Astrocyte of the spinal cord (primary cell): Measurements from ENCODE around the gene HTT-AS.

Experiments
- DNase-seq: peaks from one replicate; pipeline ENCODE4 v3.0.0; 2011; ENCODE audit warnings: low read depth, low spot score
- H3K4me3 ChIP-seq: 2 replicates; pipeline ENCODE4 v1.5.1; 2011; ENCODE audit warnings: low read depth, mild to moderate bottlenecking, low read length, moderate library complexity
- CTCF ChIP-seq: IDR thresholded peaks from 2 replicates; pipeline ENCODE4 v1.5.1; 2012; ENCODE audit warnings: low read depth, mild to moderate bottlenecking, low read length, inconsistent platforms
- in situ Hi-C: cut with HindIII; loops from 2 replicates; pipeline ENCODE4 v1.10.0; 2017; ENCODE audit warnings: low sequenced_read_pairs

The HTT-AS gene

GRCh38 chr4:3079694-3080123 lies 5.4 kb upstream of the HTT-AS start:
- TF ChIP-seq CTCF, result no peak
- no peak overlapping the region for H3K4me3 ChIP-seq
- DNase-seq, result no peak
- in situ Hi-C loops, result no loop called here

DNA sequence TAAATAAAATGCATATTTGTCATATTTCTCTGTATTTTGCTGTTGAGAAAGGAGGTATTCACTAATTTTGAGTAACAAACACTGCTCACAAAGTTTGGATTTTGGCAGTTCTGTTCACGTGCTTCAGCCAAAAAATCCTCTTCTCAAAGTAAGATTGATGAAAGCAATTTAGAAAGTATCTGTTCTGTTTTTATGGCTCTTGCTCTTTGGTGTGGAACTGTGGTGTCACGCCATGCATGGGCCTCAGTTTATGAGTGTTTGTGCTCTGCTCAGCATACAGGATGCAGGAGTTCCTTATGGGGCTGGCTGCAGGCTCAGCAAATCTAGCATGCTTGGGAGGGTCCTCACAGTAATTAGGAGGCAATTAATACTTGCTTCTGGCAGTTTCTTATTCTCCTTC lies 3.5 kb upstream of the HTT-AS start:
- in situ Hi-C loops, result no loop called here
- TF ChIP-seq CTCF, result no peak
- DNase-seq, result no peak
- no peak overlapping the region for H3K4me3 ChIP-seq

GRCh38 chr4:3075652-3075981 lies 1.3 kb upstream of the HTT-AS start:
- in situ Hi-C loops, result no loop called here
- no peak for DNase-seq
- peak overlapping the region; percentile 94 for H3K4me3 ChIP-seq
- TF ChIP-seq CTCF, result no peak

GRCh38 chr4:3074846-3075651 lies 711 bp upstream of the HTT-AS start:
- no peak for TF ChIP-seq CTCF
- peak; percentile 71 for DNase-seq
- in situ Hi-C loops, result no loop called here
- peak overlapping the region; percentile 94 for H3K4me3 ChIP-seq

DNA sequence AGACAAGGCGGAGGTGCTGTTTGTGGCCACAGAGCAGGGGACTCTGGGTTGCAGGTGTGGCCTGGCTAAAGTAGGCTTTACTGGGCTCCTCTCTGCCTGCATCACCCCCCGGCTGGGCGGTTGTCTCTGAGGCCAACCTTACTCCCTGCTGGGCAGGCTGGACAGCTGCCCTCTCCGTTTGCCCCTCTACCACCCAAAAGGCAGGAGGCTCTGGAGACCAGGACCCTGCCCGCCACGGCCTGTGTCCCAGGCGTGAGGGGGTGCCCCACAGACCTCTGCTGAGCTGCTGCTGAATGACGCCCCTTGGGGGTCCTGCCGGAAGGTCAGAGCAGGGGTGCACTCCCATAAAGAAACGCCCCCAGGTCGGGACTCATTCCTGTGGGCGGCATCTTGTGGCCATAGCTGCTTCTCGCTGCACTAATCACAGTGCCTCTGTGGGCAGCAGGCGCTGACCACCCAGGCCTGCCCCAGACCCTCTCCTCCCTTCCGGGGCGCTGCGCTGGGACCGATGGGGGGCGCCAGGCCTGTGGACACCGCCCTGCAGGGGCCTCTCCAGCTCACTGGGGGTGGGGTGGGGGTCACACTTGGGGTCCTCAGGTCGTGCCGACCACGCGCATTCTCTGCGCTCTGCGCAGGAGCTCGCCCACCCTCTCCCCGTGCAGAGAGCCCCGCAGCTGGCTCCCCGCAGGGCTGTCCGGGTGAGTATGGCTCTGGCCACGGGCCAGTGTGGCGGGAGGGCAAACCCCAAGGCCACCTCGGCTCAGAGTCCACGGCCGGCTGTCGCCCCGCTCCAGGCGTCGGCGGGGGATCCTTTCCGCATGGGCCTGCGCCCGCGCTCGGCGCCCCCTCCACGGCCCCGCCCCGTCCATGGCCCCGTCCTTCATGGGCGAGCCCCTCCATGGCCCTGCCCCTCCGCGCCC lies 920 bp downstream of the HTT-AS start:
- in situ Hi-C loops, result no loop called here
- peak overlapping the region; percentile 59 for H3K4me3 ChIP-seq
- TF ChIP-seq CTCF, result peak; percentile 21
- no peak for DNase-seq

DNA sequence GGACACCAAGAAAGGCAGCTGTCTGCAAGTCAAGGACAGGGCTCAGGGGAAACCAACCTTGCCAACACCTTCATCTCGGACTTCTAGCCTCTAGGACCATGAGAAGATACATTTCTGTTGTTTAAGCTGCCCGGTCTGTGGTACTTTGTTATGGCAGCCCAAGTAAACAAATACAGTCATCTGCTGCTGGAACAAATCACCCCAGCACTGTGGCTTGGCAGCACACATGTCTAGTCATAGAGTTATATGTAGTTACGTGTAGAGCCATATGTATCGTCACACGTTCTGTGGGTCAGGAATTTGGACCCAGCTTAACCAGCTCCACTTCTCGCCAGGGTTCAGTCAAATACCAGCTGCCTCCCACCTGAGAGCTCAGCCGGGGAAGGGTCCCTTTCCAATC lies 2.5 kb downstream of the HTT-AS start:
- TF ChIP-seq CTCF, result no peak
- DNase-seq, result no peak
- in situ Hi-C loops, result no loop called here
- no peak overlapping the region for H3K4me3 ChIP-seq
